Measurements from ENCODE around the gene POLR2J. TPM values are rescaled to one million over a fixed set of nuclear protein-coding genes. Genes with fewer than 3 reads are reported as not detected.

Gene POLR2J
- total and polyA plus RNA-seq, 2 experiments from 2014 or later, result 32.2 to 167 TPM

GRCh38 chr7:102439963-102440795 is 38.5 kb downstream of the POLR2J start:
- 0 out of 2 replicates have a peak overlapping the region, but pooled peaks have one; percentile 67 for H3K27ac Mint-ChIP-seq
- Histone ChIP-seq H3K79me2 (replicated peaks; ENCODE audit: insufficient read depth) (no peaks in the 10 kb centered on the region), H3K27me3 (ENCODE audit: insufficient read depth) (no peaks in the 10 kb centered on the region), H3K4me1 (ENCODE audit: insufficient read depth) (peaks cover 15% of the 10 kb centered on the region), H3K27ac (ENCODE audit: low read depth) (peak overlapping the region; percentile 73), H3K4me3 (no peak overlapping the region), H4K20me1 (replicated peaks; ENCODE audit: insufficient read depth) (no peaks in the 10 kb centered on the region; the same call in 1 of the 2 replicates), H2AFZ (no peak overlapping the region), H3F3A (replicated peaks; ENCODE audit: low read depth) (peaks cover 4% of the 10 kb centered on the region; the same call in 1 of the 2 replicates), H3K9me2 (ENCODE audit: insufficient read depth) (no peaks in the 10 kb centered on the region), H3K36me3 (ENCODE audit: insufficient read depth) (no peaks in the 10 kb centered on the region), H3K4me2 (no peak overlapping the region)
- no peaks in the 10 kb centered on the region for H3K9me3 Mint-ChIP-seq
- peaks cover 7% of the 10 kb centered on the region for H3K27me3 Mint-ChIP-seq (ENCODE audit: insufficient read depth, low read depth, poor library complexity)
- TF ChIP-seq ZNF114 (CRISPR knock-in tag; IDR thresholded peaks at IDR 0.05), result no peak
- no peak for TF ChIP-seq CREB1 (CRISPR knock-in tag; IDR thresholded peaks at IDR 0.05; ENCODE audit: low read depth)
- TF ChIP-seq NANOG (IDR thresholded peaks at IDR 0.05; ENCODE audit: borderline replicate concordance), result no peak
- no peak for TF ChIP-seq REST (IDR thresholded peaks at IDR 0.05; ENCODE audit: unreplicated experiment)
- TF ChIP-seq EZH2phosphoT487 (IDR thresholded peaks at IDR 0.05; ENCODE audit: unreplicated experiment), result no peak
- peaks cover 19% of the 10 kb centered on the region; the same call in 2 of the 3 replicates for H3K36me3 Mint-ChIP-seq (ENCODE audit: low read depth)
- H3K4me3 Mint-ChIP-seq, result no peak overlapping the region
- H3K4me1 Mint-ChIP-seq, result peaks cover 10% of the 10 kb centered on the region
- peak; percentile 56 for ATAC-seq
- peak; percentile 60 for DNase-seq (ENCODE audit: low spot score)

- Mint-ChIP-seq H3K27ac (no peak overlapping the region), H3K36me3 (ENCODE audit: low read depth) (peaks cover 3% of the 10 kb centered on the region; the same call in 2 of the 3 replicates), H3K4me3 (no peak overlapping the region), H3K9me3 (no peaks in the 10 kb centered on the region), H3K27me3 (ENCODE audit: insufficient read depth, low read depth, poor library complexity) (peaks cover 13% of the 10 kb centered on the region), H3K4me1 (peaks cover 19% of the 10 kb centered on the region)
- Histone ChIP-seq H3K79me2 (replicated peaks; ENCODE audit: insufficient read depth) (0 out of 2 replicates have a peak, but pooled peaks cover 7% of the 10 kb centered on the region), H3K4me1 (ENCODE audit: insufficient read depth) (peaks cover 24% of the 10 kb centered on the region), H3K9me2 (ENCODE audit: insufficient read depth) (no peaks in the 10 kb centered on the region), H4K20me1 (replicated peaks; ENCODE audit: insufficient read depth) (no peaks in the 10 kb centered on the region), H3F3A (replicated peaks; ENCODE audit: low read depth) (no peaks in the 10 kb centered on the region; the same call in 1 of the 2 replicates), H3K4me2 (no peak overlapping the region), H3K4me3 (no peak overlapping the region), H2AFZ (no peak overlapping the region), H3K27me3 (ENCODE audit: insufficient read depth) (no peaks in the 10 kb centered on the region), H3K36me3 (ENCODE audit: insufficient read depth) (no peaks in the 10 kb centered on the region), H3K27ac (ENCODE audit: low read depth) (no peak overlapping the region)
- DNase-seq (ENCODE audit: low spot score), result no peak
- ATAC-seq, result no peak
- TF ChIP-seq JUNB (IDR thresholded peaks at IDR 0.05; ENCODE audit: unreplicated experiment), result no peak
- no peak for TF ChIP-seq STAT1 (IDR thresholded peaks at IDR 0.05; ENCODE audit: unreplicated experiment)
- no peak for TF ChIP-seq POLR2AphosphoS5 (IDR thresholded peaks at IDR 0.05; ENCODE audit: low read depth)
- no peak for TF ChIP-seq ZNF462 (CRISPR knock-in tag; IDR thresholded peaks at IDR 0.05)
- no peak for TF ChIP-seq CREB1 (CRISPR knock-in tag; IDR thresholded peaks at IDR 0.05; ENCODE audit: low read depth)
- no peak for TF ChIP-seq ZNF114 (CRISPR knock-in tag; IDR thresholded peaks at IDR 0.05)
Observed at GRCh38 chr7:102436118-102436517, 42.6 kb downstream of the POLR2J start.
